Subcutaneous adipose tissue (tissue), 4 donors: ENCODE measurements around the gene NFKBIZ. TPM values are rescaled to one million over a fixed set of nuclear protein-coding genes. Genes with fewer than 3 reads are reported as not detected.

ENCODE experiments used
- CTCF ChIP-seq: fragments of 450-650 bp; IDR thresholded peaks from one replicate; pipeline ENCODE4 v1.5.1; 2016; ENCODE audit warnings: low read depth, mild to moderate bottlenecking, control low read depth, antibody characterized with exemption, moderate library complexity
- total RNA-seq, 4 donors: library from RNA; depleted of rRNA; stranded (reverse); fragments of >200 nt; gene quantifications; one replicate each; pipeline ENCODE4 v1.1.0, GENCODE V29; 2016

NFKBIZ gene
- total RNA-seq, 4 donors from 2014 or later, result 19.2 to 45.8 (median 28.2) TPM

- TF ChIP-seq CTCF, result no peak
Observed at GRCh38 chr3:101809178-101810021, 39.9 kb upstream of the NFKBIZ start.

GRCh38 chr3:101810022-101810418, 39.3 kb upstream of the NFKBIZ start:
- TF ChIP-seq CTCF, result no peak

GRCh38 chr3:101811875-101812274, 37.4 kb upstream of the NFKBIZ start:
- no peak for TF ChIP-seq CTCF

- no peak for TF ChIP-seq CTCF
Observed at GRCh38 chr3:101812895-101813294, 36.4 kb upstream of the NFKBIZ start.

- no peak for TF ChIP-seq CTCF
Observed at GRCh38 chr3:101813817-101814440, 35.4 kb upstream of the NFKBIZ start.

- TF ChIP-seq CTCF, result no peak
Observed at GRCh38 chr3:101814835-101815234, 34.5 kb upstream of the NFKBIZ start.
